ENCODE measurements around the gene RHEBL1.

RHEBL1 gene

DNA sequence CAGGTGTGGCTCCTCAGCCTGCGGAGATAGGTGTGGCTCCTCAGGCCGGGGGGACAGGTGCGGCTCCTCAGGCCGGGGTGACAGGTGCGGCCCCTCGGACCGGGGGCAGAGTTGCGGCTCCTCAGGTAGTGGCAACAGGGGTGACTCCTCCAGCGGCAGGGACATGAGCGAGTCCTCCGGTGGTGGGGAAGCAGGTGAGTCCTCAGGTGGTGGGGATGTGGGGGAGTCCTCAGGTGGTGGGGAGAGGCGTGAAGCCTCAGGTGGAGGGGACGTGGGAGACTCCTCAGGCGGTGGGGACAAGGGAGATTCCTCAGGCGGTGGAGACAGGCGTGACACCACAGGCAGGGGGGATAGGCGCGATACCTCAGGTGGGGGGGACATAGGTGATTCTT is 18.4 kb downstream of the RHEBL1 start:
- no peak for TF ChIP-seq CTCF (IDR thresholded peaks at IDR 0.05; ENCODE audit: borderline replicate concordance, control extremely low read depth, extremely low read depth, insufficient read depth, missing control alignments)
- no peak for DNase-seq (ENCODE audit: low spot score)
- in situ Hi-C loops (cut with MboI; ENCODE audit: low sequenced_read_pairs, unreplicated experiment), result no loop called here

- TF ChIP-seq CTCF (IDR thresholded peaks at IDR 0.05; ENCODE audit: borderline replicate concordance, control extremely low read depth, extremely low read depth, insufficient read depth, missing control alignments), result no peak
- DNase-seq (ENCODE audit: low spot score), result no peak
- in situ Hi-C loops (cut with MboI; ENCODE audit: low sequenced_read_pairs, unreplicated experiment), result no loop called here
Measured at GRCh38 chr12:49050507-49051372, 19.0 kb downstream of the RHEBL1 start.

DNA sequence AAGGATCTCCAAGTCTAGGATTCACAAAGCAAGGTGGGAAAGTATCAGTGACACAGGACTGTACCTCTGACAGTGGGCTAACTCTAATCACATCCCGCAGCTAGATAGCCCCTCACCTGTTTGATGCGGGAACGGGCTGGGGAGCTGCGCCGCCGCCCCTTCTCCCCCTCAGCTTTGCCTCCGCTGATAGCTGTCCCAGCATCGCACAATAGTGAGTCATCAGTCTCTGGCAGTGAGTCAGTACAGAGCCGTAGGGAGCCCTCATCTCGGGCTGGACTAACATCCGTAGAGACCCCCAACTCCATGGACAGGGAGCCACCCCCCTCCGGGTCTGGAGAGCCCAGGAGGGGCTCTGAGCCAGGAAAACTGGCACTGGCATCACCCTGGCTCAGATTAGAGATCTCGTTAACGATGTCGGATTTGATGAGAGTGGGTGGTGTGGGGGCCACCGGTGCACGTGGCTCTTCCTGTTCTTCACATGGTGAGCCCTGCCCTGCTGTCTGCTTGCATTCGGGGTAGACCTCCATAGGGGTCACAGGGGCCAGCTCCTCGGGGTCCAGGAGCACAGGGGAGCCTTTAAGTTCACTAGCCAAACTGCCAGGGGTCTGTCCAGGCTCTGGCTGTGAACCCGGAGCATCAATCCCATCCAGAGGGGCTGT is 20.1 kb downstream of the RHEBL1 start:
- in situ Hi-C loops (cut with MboI; ENCODE audit: low sequenced_read_pairs, unreplicated experiment), result no loop called here
- no peak for DNase-seq (ENCODE audit: low spot score)
- TF ChIP-seq CTCF (IDR thresholded peaks at IDR 0.05; ENCODE audit: borderline replicate concordance, control extremely low read depth, extremely low read depth, insufficient read depth, missing control alignments), result no peak

GRCh38 chr12:49048953-49049352 is 20.8 kb downstream of the RHEBL1 start:
- DNase-seq (ENCODE audit: low spot score), result no peak
- in situ Hi-C loops (cut with MboI; ENCODE audit: low sequenced_read_pairs, unreplicated experiment), result no loop called here
- no peak for TF ChIP-seq CTCF (IDR thresholded peaks at IDR 0.05; ENCODE audit: borderline replicate concordance, control extremely low read depth, extremely low read depth, insufficient read depth, missing control alignments)

- in situ Hi-C loops (cut with MboI; ENCODE audit: low sequenced_read_pairs, unreplicated experiment), result no loop called here
- no peak for TF ChIP-seq CTCF (IDR thresholded peaks at IDR 0.05; ENCODE audit: borderline replicate concordance, control extremely low read depth, extremely low read depth, insufficient read depth, missing control alignments)
Measured at GRCh38 chr12:49046129-49046895, 23.5 kb downstream of the RHEBL1 start.

DNA sequence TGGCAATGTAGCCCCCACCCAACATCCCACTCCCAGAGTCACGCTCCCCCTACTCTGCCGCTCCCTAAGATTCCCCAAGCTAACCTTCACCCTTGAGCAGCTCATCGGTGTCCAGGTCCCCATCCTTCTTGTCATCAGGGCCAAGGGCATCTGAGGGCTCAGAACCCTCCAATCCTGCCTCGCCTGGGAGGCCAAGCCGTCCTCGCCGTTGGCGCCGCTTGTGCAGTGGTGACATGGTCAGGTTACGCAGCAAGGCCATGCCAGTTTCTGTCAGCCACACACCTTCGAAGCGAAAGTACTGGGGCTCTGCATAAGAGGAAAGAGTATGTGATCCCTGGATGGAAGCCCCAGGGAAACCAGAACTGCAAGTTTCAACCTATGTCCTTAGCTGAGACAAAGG is 25.1 kb downstream of the RHEBL1 start:
- TF ChIP-seq CTCF (IDR thresholded peaks at IDR 0.05; ENCODE audit: borderline replicate concordance, control extremely low read depth, extremely low read depth, insufficient read depth, missing control alignments), result no peak
- DNase-seq (ENCODE audit: low spot score), result no peak
- in situ Hi-C loops (cut with MboI; ENCODE audit: low sequenced_read_pairs, unreplicated experiment), result no loop called here

More at GRCh38 chr12:49046129-49046895, 23.5 kb downstream of the RHEBL1 start:
- no peak for DNase-seq (ENCODE audit: low spot score)

Measured in GM13976 (cell line).